T-helper 2 cell treated with Interferon-gamma antibody and Interleukin-4, amounts not matched to agents 100 ng/mL and 5 ng/mL, for 36 hours (primary cell): ENCODE results near the gene TGDS. TPM values are rescaled to one million over a fixed set of nuclear protein-coding genes. Genes with fewer than 3 reads are reported as not detected.

Experiments
- intact Hi-C: fragments of 100-400 bp; cut with micrococcal nuclease; formaldehyde crosslinking; loops from one replicate; pipeline ENCODE4 v1.15.1; 2023
- total RNA-seq: library from RNA; stranded (reverse); gene quantifications from 2 replicates; pipeline ENCODE4 v1.2.3, GENCODE V29; 2022

The TGDS gene
- total RNA-seq, 1 donor from 2014 or later, result 19.1 TPM

GRCh38 chr13:94601446-94602431, 5.8 kb upstream of the TGDS start, which contains the start of gene GPR180:
Gene GPR180, plus strand, starts transcription at chr13:94601857. Its CDS starts 71 bp downstream, at chr13:94601928.
- intact Hi-C loops, result loop anchor here (1.0 to 5.0 kb wide), 5 partner anchors 16 to 1076 kb away; partner anchors contain the start of gene DNAJC3

- intact Hi-C loops, result loop anchor here (5.0 kb wide), 3 partner anchors 163 to 1077 kb away; partner anchors contain the start of gene DNAJC3
Measured at GRCh38 chr13:94599877-94600276, 3.9 kb upstream of the TGDS start.

DNA sequence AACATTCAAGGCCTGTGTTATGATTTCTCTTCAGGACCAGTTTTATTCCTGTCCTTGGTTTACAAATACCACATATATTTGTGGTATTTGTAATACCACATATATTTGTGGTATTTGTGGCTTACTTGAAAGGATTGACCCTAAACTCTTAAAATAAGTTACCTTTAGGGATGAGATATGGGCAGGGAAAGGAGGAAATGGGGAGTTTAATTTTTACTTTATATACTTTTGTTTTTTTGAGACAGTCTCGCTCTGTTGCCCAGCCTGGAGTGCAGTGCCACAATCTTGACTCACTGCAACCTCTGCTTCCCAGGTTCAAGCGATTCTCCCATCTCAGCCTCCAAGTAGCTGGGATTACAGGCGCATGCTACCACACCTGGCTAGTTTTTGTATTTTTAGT, 2.3 kb upstream of the TGDS start:
- intact Hi-C loops, result no loop called here

DNA sequence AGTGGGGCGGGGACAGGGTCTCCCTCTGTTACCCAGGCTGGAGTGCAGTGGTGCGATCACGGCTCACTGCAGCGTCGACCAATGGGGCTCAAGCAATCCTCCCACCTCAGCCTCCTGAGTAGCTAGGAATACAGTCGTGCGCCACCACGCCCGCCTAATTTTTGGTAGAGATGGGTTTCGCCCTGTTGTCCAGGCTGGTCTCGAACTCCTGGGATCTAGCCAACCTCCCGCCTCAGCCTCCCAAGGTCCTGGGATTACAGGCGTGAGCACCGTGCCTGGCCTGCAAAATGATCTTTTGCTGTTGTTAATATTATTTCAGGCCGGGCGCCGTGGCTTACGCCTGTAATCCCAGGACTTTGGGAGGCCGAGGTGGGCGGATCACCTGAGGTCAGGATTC, 621 bp upstream of the TGDS start:
- intact Hi-C loops, result loop anchor here (1.0 to 2.0 kb wide), 2 partner anchors 24 to 47 kb away; no protein-coding TSS in a partner anchor

- intact Hi-C loops, result no loop called here
Measured at GRCh38 chr13:94595001-94595949, 677 bp downstream of the TGDS start.

GRCh38 chr13:94590744-94591143, 5.2 kb downstream of the TGDS start:
- intact Hi-C loops, result no loop called here

- intact Hi-C loops, result no loop called here
Measured at GRCh38 chr13:94588541-94588940, 7.4 kb downstream of the TGDS start.

GRCh38 chr13:94586371-94586770, 9.6 kb downstream of the TGDS start:
- intact Hi-C loops, result no loop called here

GRCh38 chr13:94585543-94586101, 10.3 kb downstream of the TGDS start:
- intact Hi-C loops, result no loop called here

DNA sequence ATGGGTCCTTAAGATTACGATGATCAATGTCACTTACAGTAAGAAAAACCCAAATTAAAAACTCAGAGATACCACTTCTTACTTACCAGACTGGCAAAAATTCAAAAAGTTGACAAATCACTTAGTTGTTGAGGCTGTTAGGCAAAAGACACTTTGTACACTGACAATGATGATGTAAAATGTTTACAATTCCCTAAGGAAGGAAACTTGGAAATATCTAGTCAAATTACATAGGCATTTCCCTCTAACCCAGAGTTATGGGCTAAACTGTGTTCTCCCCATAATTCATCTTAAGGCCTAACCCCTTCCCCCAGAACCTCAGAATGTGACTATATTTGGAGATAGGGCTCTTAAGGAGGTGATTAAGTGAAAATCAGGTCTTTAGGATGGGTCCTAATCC, 12.0 kb downstream of the TGDS start:
- intact Hi-C loops, result no loop called here

DNA sequence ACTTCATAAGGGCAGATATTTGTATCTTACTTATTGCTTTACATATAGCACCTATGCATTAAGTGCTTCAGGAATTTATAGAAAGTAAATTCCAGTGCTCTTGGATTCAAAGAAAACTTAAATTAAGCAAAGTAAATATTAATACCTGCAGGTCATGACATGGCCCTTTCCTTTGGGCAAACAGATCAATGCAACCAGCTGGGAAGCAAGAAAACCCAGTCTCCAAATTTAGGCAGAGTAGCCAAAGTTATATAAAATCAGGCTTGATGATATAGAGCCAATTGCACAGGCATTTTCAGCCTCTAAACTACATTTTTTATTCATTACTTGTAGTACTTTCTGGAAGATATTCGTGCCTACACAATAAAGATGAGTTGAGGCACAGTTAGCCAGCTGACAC, 16.9 kb downstream of the TGDS start:
- intact Hi-C loops, result no loop called here

DNA sequence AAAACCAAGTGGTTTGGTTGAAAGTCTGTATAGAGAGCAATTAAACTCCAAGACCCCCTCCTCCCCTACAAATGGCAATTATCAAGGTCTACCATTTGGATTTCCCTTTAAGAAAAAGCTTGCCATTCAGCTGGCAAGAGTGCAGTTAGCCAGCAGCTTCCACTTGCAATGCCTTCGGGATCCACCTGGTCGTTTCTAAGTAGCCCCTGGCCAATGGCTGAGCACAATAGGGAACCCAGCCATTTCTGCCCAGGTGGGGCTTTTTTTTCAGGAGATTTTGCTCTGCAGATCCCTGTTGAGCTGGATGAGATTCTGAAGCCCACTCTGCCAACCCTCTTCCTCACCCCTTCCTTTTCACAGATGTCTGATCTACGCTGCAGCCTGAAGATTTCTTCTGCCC, 26.3 kb downstream of the TGDS start:
- intact Hi-C loops, result no loop called here

- intact Hi-C loops, result no loop called here
Measured at GRCh38 chr13:94568443-94568842, 27.5 kb downstream of the TGDS start.

DNA sequence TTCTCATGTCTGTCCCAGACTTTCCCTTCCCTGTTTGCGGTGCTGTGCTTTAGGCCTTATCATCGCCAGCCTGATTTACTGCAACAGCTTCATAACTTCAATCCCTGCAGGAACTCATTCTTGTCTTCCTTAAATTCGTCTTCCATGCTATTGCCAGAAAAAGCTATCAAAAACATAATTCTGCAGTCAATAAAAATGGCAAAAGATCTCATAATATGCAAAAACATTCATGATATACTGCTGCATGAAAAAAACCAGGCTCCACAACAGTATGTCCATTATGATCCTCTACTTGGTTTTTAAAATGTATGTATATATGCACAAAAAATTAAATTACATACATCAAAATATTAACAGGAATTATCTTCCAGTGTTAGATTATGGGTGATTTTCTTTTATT, 28.4 kb downstream of the TGDS start:
- intact Hi-C loops, result no loop called here

GRCh38 chr13:94561126-94561525, 34.8 kb downstream of the TGDS start:
- intact Hi-C loops, result no loop called here

DNA sequence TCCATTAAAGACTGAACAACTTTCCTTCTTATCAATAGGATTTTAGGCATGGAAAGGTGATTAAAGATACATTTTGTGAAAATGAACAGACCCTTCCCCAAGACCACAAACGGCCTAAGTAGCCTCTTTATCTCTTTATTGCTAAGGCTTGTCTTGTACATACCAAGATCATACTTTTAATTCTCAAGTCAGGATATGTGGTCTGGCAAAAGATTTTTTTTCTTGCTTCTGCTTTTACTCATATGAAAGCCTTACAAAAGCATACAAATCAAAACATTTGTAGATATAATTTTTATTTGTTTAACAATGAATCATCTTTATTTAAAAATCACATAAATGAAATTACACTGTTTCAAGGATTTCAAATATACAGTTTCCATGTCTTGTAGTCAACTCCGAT, 35.8 kb downstream of the TGDS start:
- intact Hi-C loops, result no loop called here

DNA sequence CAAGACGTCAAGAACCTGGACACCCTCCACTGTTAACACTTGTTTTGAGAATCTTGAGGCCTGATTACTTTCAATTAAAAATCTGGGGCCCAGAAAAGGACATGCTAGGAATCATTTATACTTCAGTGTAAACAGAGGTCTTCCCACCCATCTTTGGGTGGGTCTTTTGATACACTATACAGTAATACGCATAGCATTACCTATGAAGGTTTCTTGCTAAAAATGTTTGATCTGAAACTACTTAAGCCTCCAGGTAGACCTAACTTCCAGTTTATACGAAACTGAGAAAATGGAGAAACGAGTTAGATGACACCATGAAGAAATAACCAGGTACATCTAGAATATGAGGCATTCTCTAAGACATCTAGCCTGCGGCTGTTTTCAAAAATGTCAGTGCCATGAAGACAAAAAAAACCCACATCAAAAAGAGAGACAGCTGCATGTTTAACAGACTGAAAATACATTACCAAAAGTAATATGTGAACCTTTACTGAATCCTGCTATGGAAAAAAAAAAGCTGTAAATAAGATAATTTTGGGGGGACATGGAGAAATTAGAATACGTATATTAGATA, 36.6 kb downstream of the TGDS start:
- intact Hi-C loops, result no loop called here

GRCh38 chr13:94558716-94559115, 37.2 kb downstream of the TGDS start:
- intact Hi-C loops, result loop anchor here (1.0 kb wide), 1 partner anchor 9 kb away; no protein-coding TSS in a partner anchor

GRCh38 chr13:94557684-94558235, 38.2 kb downstream of the TGDS start:
- intact Hi-C loops, result loop anchor here (1.0 kb wide), 1 partner anchor 8 kb away; no protein-coding TSS in a partner anchor

DNA sequence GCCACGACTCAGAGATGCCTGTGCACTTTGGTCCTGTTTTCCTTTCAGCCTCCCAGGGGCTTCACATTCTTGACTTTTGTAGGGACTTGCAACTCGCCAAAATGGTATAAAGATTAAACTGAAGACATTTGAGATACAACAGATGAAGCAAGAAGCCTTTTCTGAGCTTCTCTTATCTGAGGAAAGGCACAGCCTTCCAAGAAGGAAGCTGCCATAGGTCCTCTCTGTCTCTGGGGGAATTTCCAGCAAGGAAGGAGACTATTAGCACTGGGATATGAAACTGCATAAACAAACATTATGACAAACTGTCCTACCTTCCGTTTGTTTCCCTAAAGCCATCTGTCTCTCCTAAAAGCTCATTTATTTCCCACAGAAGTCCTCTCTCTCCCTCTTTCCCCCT, 39.3 kb downstream of the TGDS start:
- intact Hi-C loops, result no loop called here
